ENCODE measurements around the gene CRHR1. TPM values are rescaled to one million over a fixed set of nuclear protein-coding genes. Genes with fewer than 3 reads are reported as not detected.

The CRHR1 gene
- total RNA-seq, 1 experiment from 2014 or later = not detected

DNA sequence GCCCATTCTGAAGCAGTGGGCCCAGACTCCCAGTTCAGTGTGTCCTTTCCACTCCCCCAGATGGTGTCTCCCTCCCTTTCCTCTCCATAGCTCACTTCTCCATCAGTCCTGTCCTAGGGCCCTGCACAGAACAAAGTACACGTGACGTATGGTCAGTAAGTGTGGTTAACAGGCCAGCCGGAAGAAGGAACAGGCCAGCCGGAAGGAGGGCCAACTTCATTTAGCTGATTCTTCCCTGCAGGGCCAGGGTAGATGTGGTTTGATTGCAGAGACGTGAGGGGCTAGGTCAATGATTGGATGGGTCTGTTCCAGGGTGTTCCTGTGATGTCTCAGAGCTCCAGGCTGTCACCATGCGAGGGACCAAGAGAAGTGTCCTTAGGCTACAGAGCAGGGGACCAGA is 31.6 kb downstream of the CRHR1 start:
- Histone ChIP-seq H3K36me3 (ENCODE audit: low read depth, low read length) (no peaks in the 10 kb centered on the region), H3K79me2 (ENCODE audit: low read length) (no peaks in the 10 kb centered on the region), H3K27me3 (ENCODE audit: low read length) (peaks cover under 1% of the 10 kb centered on the region; the same call in 1 of the 2 replicates), H3K9ac (ENCODE audit: low read length) (no peak overlapping the region), H3K4me1 (ENCODE audit: insufficient read depth, low read length) (no peaks in the 10 kb centered on the region), H3K27ac (ENCODE audit: low read length) (no peak overlapping the region), H3K9me3 (ENCODE audit: low read length) (no peaks in the 10 kb centered on the region), H3F3A (ENCODE audit: low read length, unreplicated experiment) (no peaks in the 10 kb centered on the region), H4K20me1 (ENCODE audit: low read length) (no peaks in the 10 kb centered on the region), H3K4me3 (ENCODE audit: low read length) (no peak overlapping the region), H2AFZ (ENCODE audit: low read length) (no peak overlapping the region), H3K4me2 (ENCODE audit: low read length) (no peak overlapping the region), H3K9me2 (replicated peaks; ENCODE audit: low read length) (no peaks in the 10 kb centered on the region)
- TF ChIP-seq EZH2phosphoT487 (IDR thresholded peaks at IDR 0.05; ENCODE audit: borderline replicate concordance, low read length) (no peak), EZH2 (IDR thresholded peaks at IDR 0.05; ENCODE audit: low read length, unreplicated experiment) (no peak)
- TF ChIP-seq, protein P1, sequence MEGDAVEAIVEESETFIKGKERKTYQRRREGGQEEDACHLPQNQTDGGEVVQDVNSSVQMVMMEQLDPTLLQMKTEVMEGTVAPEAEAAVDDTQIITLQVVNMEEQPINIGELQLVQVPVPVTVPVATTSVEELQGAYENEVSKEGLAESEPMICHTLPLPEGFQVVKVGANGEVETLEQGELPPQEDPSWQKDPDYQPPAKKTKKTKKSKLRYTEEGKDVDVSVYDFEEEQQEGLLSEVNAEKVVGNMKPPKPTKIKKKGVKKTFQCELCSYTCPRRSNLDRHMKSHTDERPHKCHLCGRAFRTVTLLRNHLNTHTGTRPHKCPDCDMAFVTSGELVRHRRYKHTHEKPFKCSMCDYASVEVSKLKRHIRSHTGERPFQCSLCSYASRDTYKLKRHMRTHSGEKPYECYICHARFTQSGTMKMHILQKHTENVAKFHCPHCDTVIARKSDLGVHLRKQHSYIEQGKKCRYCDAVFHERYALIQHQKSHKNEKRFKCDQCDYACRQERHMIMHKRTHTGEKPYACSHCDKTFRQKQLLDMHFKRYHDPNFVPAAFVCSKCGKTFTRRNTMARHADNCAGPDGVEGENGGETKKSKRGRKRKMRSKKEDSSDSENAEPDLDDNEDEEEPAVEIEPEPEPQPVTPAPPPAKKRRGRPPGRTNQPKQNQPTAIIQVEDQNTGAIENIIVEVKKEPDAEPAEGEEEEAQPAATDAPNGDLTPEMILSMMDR (conservative IDR thresholded peaks at IDR 0.05; ENCODE audit: low read depth, low read length) = no peak
- no peak for ATAC-seq
- ChIA-PET POLR2A (ENCODE audit: unreplicated experiment) (no interaction called here), CTCF (interaction anchor here (0.6 kb wide), 1 partner anchor 176 kb away, joined by 3 read pairs; no protein-coding TSS in a partner anchor)
- intact Hi-C loops (cut with micrococcal nuclease) = no loop called here
- BruUV-seq (replicated peaks) = no TSS peak
- DNase-seq = no peak

DNA sequence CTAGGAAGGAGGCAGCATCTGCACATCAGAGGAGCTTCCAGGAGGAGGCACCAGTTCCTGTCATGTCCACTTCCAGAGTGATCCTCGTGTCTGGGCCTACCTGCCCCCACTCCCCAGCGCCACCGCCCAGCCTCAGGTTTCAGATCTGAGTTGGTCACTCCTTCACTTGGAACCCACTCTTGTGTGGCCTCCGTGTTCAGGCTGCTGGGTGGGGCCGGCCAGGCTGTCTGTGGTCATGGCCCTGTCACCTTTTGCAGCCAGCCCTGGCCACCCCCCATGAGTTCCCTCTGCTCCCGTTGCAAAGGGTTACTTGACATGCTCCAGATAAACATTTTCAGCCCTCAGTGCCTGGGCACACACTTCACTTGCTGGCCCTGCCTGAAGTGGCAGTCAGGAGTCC is 33.9 kb downstream of the CRHR1 start:
- Histone ChIP-seq H3K4me3 (ENCODE audit: low read length) (no peak overlapping the region), H4K20me1 (ENCODE audit: low read length) (no peaks in the 10 kb centered on the region), H3K27ac (ENCODE audit: low read length) (no peak overlapping the region), H3K36me3 (ENCODE audit: low read depth, low read length) (no peaks in the 10 kb centered on the region), H3K4me2 (ENCODE audit: low read length) (no peak overlapping the region), H3K9me3 (ENCODE audit: low read length) (no peaks in the 10 kb centered on the region), H3K79me2 (ENCODE audit: low read length) (no peaks in the 10 kb centered on the region), H2AFZ (ENCODE audit: low read length) (no peak overlapping the region), H3K9me2 (replicated peaks; ENCODE audit: low read length) (no peaks in the 10 kb centered on the region), H3F3A (ENCODE audit: low read length, unreplicated experiment) (no peaks in the 10 kb centered on the region), H3K27me3 (ENCODE audit: low read length) (peaks cover 9% of the 10 kb centered on the region; the same call in 1 of the 2 replicates), H3K9ac (ENCODE audit: low read length) (no peak overlapping the region), H3K4me1 (ENCODE audit: insufficient read depth, low read length) (no peaks in the 10 kb centered on the region)
- ChIA-PET POLR2A (ENCODE audit: unreplicated experiment) (interaction anchor here (0.7 kb wide), 1 partner anchor 17 kb away, joined by 3 read pairs; no protein-coding TSS in a partner anchor), CTCF (no interaction called here)
- TF ChIP-seq EZH2 (IDR thresholded peaks at IDR 0.05; ENCODE audit: low read length, unreplicated experiment) (no peak), EZH2phosphoT487 (IDR thresholded peaks at IDR 0.05; ENCODE audit: borderline replicate concordance, low read length) (no peak)
- TF ChIP-seq, protein P1 (conservative IDR thresholded peaks at IDR 0.05; ENCODE audit: low read depth, low read length) = no peak
- DNase-seq (no peak), ATAC-seq (no peak; the same call in 1 of the 2 replicates)
- BruUV-seq (replicated peaks) = no TSS peak
- intact Hi-C loops (cut with micrococcal nuclease) = no loop called here

DNA sequence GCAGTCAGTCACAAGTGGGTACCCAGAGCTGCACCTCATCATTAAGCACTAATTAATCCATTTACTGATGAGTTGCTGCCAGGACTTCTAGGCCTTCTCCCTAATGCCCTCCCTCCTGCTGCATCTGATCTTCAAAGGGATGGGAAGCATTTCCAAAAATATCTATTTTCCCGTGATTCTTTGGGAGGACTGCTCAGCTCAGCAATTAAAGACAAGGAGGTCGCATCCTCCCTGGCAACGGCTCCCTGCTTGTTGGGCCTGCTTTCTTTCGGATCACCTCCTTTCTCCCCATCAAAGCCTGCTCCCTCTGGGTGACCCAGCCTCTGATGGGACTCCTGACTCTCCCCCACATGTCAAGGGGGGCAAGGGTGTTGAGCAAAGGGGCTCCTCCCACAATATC is 34.6 kb downstream of the CRHR1 start:
- ChIA-PET POLR2A (ENCODE audit: unreplicated experiment) (interaction anchor here (0.7 kb wide), 1 partner anchor 18 kb away, joined by 3 read pairs; no protein-coding TSS in a partner anchor), CTCF (no interaction called here)
- no peak for DNase-seq
- Histone ChIP-seq H3F3A (ENCODE audit: low read length, unreplicated experiment) (no peaks in the 10 kb centered on the region), H2AFZ (ENCODE audit: low read length) (no peak overlapping the region), H3K79me2 (ENCODE audit: low read length) (no peaks in the 10 kb centered on the region), H3K9ac (ENCODE audit: low read length) (no peak overlapping the region), H3K27ac (ENCODE audit: low read length) (no peak overlapping the region), H3K9me3 (ENCODE audit: low read length) (no peaks in the 10 kb centered on the region), H3K36me3 (ENCODE audit: low read depth, low read length) (no peaks in the 10 kb centered on the region), H4K20me1 (ENCODE audit: low read length) (no peaks in the 10 kb centered on the region), H3K4me2 (ENCODE audit: low read length) (no peak overlapping the region), H3K27me3 (ENCODE audit: low read length) (peaks cover 9% of the 10 kb centered on the region; the same call in 1 of the 2 replicates), H3K4me1 (ENCODE audit: insufficient read depth, low read length) (no peaks in the 10 kb centered on the region), H3K9me2 (replicated peaks; ENCODE audit: low read length) (no peaks in the 10 kb centered on the region), H3K4me3 (ENCODE audit: low read length) (no peak overlapping the region)
- TF ChIP-seq EZH2phosphoT487 (IDR thresholded peaks at IDR 0.05; ENCODE audit: borderline replicate concordance, low read length) = no peak
- TF ChIP-seq EZH2 (IDR thresholded peaks at IDR 0.05; ENCODE audit: low read length, unreplicated experiment) = no peak
- TF ChIP-seq, protein P1 (conservative IDR thresholded peaks at IDR 0.05; ENCODE audit: low read depth, low read length) = no peak
- ATAC-seq = no peak
- intact Hi-C loops (cut with micrococcal nuclease) = no loop called here
- no TSS peak for BruUV-seq (replicated peaks)

Measured in PC-3 (cell line).